Kidney epithelial cell (primary cell): Measurements from ENCODE around the gene QKI. TPM values are rescaled to one million over a fixed set of nuclear protein-coding genes. Genes with fewer than 3 reads are reported as not detected.

ENCODE experiments used
- DNase-seq: peaks from one replicate; pipeline ENCODE4 v3.0.0-alpha.2; 2010; ENCODE audit warnings: low read depth
- H3K27me3 ChIP-seq: 2 replicates; pipeline ENCODE4 v1.6.0; 2011; ENCODE audit warnings: low read length; ENCODE audit not compliant: control insufficient read depth, insufficient read depth
- H3K36me3 ChIP-seq: 2 replicates; pipeline ENCODE4 v1.5.1; 2011; ENCODE audit warnings: low read length; ENCODE audit not compliant: control insufficient read depth, insufficient read depth
- H3K4me3 ChIP-seq: 2 replicates; pipeline ENCODE4 v1.5.1; 2011; ENCODE audit warnings: low read depth, mild to moderate bottlenecking, control low read depth, low read length
- CTCF ChIP-seq: IDR thresholded peaks from 2 replicates; pipeline ENCODE4 v1.5.1; 2011; ENCODE audit warnings: mild to moderate bottlenecking, moderate library complexity, low read length, control low read depth, inconsistent platforms; ENCODE audit not compliant: insufficient read depth, poor library complexity, severe bottlenecking
- total RNA-seq: library from RNA; depleted of rRNA; stranded (reverse); fragments of >200 nt; gene quantifications from 2 replicates; pipeline ENCODE4 v1.2.3, GENCODE V29; 2015

Gene QKI
- total RNA-seq, 1 donor from 2014 or later: 173 TPM

- H3K27me3 ChIP-seq: no peaks in the 10 kb centered on the region
- no peaks in the 10 kb centered on the region for H3K36me3 ChIP-seq
- no peak for TF ChIP-seq CTCF
- no peak for DNase-seq
- no peak overlapping the region for H3K4me3 ChIP-seq
Measured at GRCh38 chr6:163608204-163608644, 193.7 kb downstream of the QKI start.

GRCh38 chr6:163612200-163612599 lies 197.7 kb downstream of the QKI start:
- H3K27me3 ChIP-seq: no peaks in the 10 kb centered on the region
- no peak for TF ChIP-seq CTCF
- H3K4me3 ChIP-seq: no peak overlapping the region
- DNase-seq: no peak
- H3K36me3 ChIP-seq: no peaks in the 10 kb centered on the region

GRCh38 chr6:163613025-163613424 lies 198.5 kb downstream of the QKI start:
- no peak overlapping the region for H3K4me3 ChIP-seq
- DNase-seq: no peak
- no peaks in the 10 kb centered on the region for H3K27me3 ChIP-seq
- TF ChIP-seq CTCF: no peak
- no peaks in the 10 kb centered on the region for H3K36me3 ChIP-seq

- Histone ChIP-seq H3K36me3 (no peaks in the 10 kb centered on the region), H3K27me3 (no peaks in the 10 kb centered on the region), H3K4me3 (no peak overlapping the region)
- TF ChIP-seq CTCF: no peak
- DNase-seq: no peak
Measured at GRCh38 chr6:163613668-163614067, 199.2 kb downstream of the QKI start.

- DNase-seq: no peak
- Histone ChIP-seq H3K27me3 (no peaks in the 10 kb centered on the region), H3K36me3 (no peaks in the 10 kb centered on the region), H3K4me3 (no peak overlapping the region)
- TF ChIP-seq CTCF: no peak
Measured at GRCh38 chr6:163616452-163616851, 201.9 kb downstream of the QKI start.

GRCh38 chr6:163617549-163617948 lies 203.0 kb downstream of the QKI start:
- no peak overlapping the region for H3K4me3 ChIP-seq
- H3K27me3 ChIP-seq: no peaks in the 10 kb centered on the region
- H3K36me3 ChIP-seq: no peaks in the 10 kb centered on the region
- TF ChIP-seq CTCF: no peak
- no peak for DNase-seq
